ENCODE results near the gene CPNE5.
A peak's percentile ranks its signal among the peaks of the same experiment; 100 is the strongest.

Gene CPNE5

DNA sequence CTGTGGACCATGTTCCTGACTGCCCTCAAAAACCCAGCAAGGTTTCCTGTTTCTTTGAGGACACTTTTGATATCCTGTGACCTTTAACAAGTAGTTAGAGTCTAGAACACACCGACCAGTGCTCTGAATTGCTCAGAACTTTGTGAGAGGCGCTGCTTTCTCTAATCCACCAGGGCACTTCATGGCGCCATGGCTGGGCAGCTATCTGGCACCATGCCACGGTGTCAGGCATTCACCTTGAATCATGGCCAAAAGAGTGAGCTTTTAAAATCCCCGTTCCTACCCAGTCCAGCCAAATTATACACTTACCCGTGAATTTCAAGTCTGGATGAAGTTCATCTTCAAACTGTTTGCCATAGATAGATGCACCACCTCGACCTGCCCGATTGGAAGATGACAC lies 17.0 kb upstream of the CPNE5 start:
- DNase-seq = no peak

- no peak for DNase-seq
These were observed 16.5 kb upstream of the CPNE5 start for GRCh38 chr6:36855750-36856149.

DNA sequence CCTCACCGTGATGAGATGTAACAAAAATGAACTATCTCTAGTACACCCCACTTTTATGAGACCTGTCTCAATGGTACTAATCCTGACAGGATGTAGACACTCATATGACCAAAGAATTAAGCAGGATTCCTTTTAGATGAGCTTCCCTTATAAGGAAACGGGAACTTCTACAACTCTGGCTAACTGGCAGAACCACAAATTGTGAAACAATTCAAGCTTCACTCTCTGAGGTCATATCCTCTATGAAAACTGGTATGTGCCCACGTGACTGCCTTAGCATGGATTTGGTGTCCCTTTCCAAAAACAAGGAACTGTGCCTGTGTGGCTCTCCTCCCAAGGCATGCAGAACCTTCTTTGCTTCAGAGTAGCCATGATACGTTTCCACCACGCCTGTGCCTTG lies 14.1 kb upstream of the CPNE5 start:
- DNase-seq = no peak

DNA sequence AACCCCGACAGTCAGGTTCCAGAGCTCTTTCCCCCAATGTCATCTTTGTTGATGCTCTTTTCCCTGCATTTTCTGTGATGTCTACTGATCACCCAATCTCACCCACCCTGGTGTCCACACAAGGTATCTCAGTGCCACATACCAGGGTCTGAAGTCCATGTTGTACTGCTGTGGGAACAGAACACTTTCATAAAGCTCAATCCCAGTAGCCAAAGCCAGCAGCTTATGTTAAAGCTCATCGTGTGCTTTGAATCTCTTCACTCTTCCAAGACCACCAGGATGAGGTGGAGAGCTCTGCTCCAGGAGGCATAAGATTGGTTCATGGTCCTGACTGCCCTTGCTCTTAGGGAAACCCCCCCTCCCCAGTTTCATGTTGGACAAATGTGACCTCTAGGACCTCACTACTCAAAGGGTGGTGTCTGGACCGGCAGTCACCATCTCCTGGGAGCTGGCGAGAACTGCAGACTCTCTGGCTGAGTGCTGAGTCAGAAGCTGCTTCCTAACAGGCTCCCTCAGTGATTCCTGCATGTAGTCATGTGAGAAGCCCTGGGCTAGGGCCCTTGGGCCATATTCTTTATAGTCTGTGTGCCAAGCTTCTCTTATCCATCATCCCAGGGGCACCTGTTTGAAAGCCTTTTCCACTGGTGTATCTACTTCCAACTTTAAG lies 13.4 kb upstream of the CPNE5 start:
- DNase-seq = no peak

GRCh38 chr6:36851626-36852025 lies 12.4 kb upstream of the CPNE5 start:
- no peak for DNase-seq

DNA sequence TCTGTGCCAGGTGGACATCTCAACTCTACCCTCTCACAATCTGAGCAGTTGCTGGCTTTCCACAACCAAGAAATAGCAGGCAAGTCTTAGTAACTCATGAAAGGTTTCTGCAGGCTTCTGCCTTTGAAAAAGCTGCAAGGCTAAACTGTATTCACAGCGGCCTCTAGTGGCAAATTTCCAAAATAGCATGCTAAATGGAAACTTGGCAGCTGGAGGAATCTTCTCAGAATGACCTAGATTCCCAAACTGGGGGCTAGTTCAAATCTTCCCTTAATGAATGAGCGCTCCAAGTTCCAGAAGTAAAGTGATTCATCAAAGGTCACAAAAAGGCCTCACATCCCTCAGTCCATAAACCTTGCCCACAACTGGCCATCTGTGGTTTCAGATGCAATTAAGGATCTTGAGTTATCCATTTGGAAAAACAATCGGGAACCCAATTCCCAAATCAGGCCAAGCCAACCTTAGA lies 11.9 kb upstream of the CPNE5 start:
- DNase-seq = no peak

DNA sequence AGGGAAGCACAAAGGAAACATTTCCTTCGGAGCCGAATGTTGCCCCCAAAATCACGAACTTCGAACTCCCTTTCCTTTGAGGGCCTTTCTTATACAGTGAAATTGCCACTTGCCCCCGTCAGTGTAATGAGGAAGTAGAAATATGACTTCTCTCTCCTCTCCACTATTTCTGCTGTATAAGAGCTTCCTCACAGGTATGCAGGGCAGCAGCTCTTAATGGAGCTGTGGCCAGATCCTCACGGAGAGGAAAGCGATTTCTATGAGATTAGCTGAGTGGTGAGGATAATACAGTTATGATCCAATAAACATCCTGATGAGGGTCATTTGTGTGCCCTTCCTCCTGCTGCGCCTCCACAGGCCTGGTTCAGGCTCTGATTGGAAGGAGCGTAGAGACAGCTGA lies 10.8 kb upstream of the CPNE5 start:
- DNase-seq = no peak

DNA sequence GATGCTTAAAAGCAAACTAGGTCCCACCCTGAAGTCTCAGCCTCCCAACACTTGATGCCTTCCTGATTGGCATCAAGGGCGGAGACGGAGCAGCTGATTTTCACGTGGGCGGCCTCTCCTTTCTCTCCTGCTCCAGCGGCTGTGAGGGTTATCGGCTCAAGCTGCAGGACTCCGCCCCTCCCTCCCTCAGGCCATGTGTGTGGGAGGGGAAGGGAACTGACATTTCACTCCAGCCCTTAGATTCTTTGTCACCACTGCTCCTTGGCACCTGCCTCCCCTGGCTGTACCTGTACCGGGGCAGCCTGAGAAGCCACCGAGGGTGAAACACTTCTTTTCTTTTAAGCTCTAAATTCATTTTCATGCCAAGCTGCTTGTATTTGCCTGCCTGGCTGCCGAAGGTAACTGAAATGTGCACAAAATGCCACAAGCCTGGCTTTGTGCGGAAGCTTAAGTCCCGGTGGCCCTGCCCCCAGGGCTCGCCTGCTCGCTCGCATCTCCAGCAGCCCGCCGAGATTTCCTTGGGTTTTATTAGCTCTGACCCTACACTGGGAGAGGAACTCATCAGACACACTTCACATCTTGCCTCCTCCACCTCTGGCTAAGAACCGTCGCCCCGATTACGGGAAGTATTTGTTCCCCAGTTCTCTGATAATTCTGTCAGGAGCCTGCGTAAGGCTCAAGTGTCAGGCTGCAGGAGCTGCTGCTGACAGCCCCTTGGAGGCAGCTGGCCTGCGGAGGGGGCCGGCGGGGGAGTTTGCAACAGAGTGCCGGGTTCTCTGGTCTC lies 9.6 kb upstream of the CPNE5 start:
- DNase-seq = no peak

- no peak for DNase-seq
These were observed 8.7 kb upstream of the CPNE5 start for GRCh38 chr6:36847991-36848390.

DNA sequence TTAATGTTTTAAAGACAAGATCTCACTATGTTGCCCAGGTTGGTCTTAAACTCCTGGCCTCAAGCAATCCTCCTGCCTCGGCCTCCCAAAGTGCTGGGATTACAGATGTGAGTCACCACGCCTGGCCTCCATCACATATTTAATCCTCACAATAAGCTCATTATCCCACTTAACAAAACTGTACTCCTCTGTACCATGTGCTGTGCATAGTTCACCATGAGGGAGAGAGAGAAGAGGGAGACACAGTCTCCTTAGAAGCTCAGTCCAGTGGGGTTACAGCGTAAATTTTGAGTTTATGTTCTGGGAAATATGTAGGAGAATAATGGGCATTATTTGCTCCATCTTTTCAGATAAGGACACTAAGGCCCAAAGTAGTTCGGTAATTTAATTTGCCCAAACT lies 7.9 kb upstream of the CPNE5 start:
- DNase-seq = no peak

DNA sequence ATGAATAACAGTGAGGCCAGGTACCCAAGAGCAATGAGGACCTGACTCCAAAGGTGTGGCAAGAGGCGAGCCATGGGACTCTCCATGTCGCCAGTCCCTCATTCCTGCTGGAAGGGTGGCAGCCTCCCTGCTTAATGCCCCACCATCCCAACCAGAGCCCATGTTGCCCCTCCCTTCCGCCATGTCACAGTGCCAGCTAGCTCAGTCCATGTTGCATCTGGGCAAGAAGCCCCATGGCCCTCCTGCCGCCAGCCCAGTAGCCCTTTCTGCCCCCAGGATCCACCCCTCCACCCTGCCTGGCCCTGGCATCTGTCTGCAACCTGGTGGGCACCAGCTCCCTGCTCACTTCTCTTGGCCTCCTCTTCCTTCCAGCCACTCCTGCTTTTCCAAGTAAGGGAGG lies 6.0 kb upstream of the CPNE5 start:
- no peak for DNase-seq

DNA sequence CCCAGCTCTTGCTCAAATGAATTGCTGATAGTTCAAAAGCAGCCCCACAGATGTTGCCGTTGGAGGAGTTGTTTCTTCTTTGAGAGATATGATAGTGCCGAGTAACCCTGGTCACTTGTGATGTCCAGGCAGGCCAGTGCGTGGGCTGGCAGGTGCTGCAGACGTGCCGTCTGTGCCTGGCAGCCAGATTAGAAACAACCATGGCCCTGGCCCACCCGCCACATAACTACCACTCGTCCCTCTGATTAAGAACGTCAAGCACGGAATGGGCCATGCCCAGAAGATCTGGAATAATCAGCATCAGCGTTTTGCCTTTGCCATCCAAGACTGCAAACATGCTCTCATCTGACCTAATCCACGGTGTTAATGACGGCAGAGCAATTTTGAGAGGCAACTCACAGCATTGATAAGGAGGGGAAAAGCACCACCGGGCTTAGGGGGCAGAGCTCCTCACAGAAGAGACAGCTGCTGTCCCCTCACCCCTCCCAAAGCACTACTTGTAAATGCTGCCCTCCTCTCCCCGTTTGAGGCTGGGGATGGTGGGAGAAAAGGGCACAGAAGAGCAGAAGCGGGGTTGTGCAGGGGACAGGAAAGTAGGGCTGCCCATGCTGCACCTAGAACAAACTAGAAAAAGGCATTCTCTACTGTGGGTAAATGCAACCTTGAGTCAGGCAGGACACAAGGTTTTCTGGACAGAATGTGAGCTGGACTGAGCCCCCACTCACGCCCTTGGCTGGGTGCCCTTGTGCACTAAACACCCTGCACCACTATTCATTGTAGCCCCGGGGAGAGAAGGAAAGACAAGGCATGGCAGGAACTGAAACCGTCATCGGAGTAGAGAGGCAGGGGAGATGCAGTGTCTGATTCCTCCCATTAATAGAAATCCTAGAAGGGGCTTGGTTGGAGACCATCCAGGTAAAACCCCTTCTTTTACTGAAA lies 5.3 kb upstream of the CPNE5 start:
- no peak for DNase-seq

- DNase-seq = no peak
These were observed 3.9 kb upstream of the CPNE5 start for GRCh38 chr6:36843170-36843569.

DNA sequence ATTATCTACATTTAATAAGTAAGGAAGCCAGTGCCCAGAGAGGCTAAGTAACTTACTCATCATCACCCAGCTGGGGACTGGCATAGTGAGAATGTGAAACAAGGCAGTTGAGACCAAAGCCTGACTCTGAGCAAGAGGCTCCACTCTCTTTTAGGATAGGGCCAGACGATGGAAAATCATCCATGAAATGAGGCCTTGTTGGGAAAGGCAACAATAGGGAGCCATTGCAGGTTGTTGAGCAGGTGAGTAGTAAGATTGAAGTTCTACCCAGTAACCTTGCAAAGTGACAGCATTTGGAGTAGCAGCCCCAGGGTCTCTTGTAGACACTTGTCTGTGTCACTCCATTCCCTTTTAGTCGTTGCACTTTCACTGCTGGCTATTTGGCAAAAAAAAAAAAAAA lies 2.5 kb upstream of the CPNE5 start:
- no peak for DNase-seq

- DNase-seq = peak; percentile 25
These were observed 1.5 kb upstream of the CPNE5 start for GRCh38 chr6:36840432-36841403.

DNA sequence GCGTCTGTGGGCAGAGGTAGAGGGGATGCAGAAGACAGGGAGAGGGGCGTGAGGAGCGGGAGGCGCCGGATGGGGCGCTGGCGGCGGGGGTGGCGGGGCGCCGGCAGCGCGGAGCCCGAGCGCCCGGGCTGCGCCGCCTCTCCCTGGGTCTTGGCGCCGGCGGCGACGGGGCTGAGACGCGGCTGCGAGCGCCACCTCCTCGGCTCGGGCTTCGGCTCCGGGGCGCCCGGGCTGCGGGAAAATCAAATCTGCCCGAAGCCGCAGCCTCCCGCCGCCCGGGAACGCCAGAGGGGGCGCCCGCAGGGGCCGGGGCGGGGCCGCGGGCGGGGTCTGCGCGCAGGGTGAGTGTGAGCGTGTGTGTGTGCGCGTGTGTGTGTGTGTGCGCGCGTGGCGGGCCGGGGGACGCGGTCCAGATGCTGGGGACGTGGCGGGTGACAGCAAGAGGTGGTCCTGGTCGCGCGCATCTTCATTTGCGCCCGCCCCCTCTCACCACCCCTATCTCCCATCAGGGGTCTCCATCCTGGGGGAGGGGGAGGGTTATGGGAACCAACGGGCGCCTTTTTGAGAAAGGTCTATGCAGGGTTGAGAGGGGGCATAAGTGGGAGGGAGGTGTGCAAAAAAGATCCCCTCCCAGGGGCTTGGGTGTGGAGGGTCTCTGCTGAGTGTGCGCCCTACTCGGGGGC lies 646 bp upstream of the CPNE5 start:
- peak; percentile 52 for DNase-seq

DNA sequence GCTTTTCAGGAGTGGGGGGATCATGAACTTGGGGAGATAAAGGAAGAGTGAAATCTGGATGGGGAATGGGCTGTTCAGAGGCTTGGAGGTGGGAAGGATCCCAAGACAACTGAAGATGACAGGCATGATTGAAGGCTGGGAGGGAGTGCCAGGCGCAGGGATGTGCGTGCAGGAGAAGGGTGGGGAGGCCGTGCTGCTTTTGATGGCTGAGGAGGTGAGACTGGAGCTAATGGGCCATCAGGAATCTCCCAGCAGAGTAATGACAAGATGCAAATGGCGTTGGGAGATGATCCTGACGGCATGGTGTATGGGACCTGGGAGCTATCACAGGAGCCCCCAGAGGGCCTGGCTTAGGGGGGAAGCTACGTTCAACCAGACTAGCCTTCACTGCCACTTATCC lies 1.6 kb downstream of the CPNE5 start:
- no peak for DNase-seq

DNA sequence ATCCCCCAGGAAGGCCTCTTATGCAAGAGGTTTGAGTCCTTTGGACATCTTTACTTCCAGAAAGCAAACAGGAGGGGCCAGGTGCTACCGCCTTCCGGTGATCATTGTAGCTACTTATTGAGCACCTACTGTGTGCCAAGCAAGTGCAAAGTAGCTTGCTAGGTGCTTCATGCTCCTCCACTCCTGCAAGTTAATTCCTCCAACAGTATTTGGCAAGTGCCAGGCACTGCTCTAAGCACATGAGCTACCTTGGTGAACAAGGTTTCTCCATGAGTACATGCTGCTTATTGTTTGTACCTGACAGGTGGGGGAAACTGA lies 2.3 kb downstream of the CPNE5 start:
- no peak for DNase-seq

GRCh38 chr6:36836111-36837021 lies 2.9 kb downstream of the CPNE5 start:
- DNase-seq = no peak

DNA sequence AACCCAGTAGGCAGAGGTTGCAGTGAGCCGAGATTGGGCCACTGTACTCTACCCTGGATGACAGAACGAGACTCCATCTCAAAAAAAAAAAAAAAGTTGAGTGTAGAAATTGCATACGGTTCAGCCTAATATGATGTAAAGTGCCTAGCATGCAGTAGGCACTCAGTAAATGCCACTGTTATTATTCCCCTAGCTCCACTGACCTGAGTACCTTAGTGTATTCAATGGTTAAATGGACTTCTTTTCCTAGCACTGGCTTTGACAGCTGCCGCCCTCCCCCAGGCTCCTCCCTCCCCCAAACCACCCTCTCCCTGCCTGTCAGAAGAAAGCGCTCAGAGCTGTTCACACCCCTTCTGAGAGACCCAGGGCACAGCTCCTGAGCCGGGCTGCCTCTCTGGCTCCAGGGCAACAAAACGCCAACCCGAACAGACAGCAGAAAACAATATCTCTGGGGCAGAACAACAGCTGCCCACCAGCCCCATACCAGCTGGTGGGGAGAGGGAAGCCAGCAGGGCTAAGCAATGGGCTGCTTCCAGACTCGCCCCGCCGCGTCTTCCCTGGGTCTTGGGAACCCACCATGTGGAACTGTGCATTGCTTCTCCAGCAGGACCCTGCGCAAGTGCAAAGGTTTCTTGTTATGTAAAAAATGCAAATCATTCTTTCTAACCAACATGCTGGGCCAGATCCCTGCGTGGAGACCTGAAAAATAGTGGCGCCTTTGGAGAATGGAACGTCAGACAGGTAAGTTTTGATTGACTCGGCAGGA lies 4.5 kb downstream of the CPNE5 start:
- DNase-seq = no peak
